ENCODE data around the gene AKT3. TPM values are rescaled to one million over a fixed set of nuclear protein-coding genes. Genes with fewer than 3 reads are reported as not detected.
"Not testable (repeated sequence)": the region's sequence is repeated elsewhere in the genome, so short reads cannot be mapped to it uniquely, and the experiment has no call there.

AKT3 gene
- total RNA-seq, 1 donor from 2014 or later: 29.9 TPM

GRCh38 chr1:243821177-243821680 lies 28.8 kb downstream of the AKT3 start:
- Mint-ChIP-seq H3K36me3 (peaks cover 22% of the 10 kb centered on the region), H3K4me3 (no peak overlapping the region), H3K9me3 (peaks cover 11% of the 10 kb centered on the region), H3K27ac (no peak overlapping the region), H3K4me1 (ENCODE audit: unreplicated experiment) (no peaks in the 10 kb centered on the region), H3K27me3 (no peaks in the 10 kb centered on the region)
- no peak for DNase-seq (ENCODE audit: extremely low spot score, unreplicated experiment)
- TF ChIP-seq CTCF (conservative IDR thresholded peaks at IDR 0.05): no peak

GRCh38 chr1:243819438-243819839 lies 30.6 kb downstream of the AKT3 start:
- H3K4me3 Mint-ChIP-seq: no peak overlapping the region
- no peak for TF ChIP-seq CTCF (conservative IDR thresholded peaks at IDR 0.05)
- H3K27me3 Mint-ChIP-seq: no peaks in the 10 kb centered on the region
- H3K4me1 Mint-ChIP-seq (ENCODE audit: unreplicated experiment): no peaks in the 10 kb centered on the region
- H3K9me3 Mint-ChIP-seq: peaks cover 19% of the 10 kb centered on the region
- peaks cover 23% of the 10 kb centered on the region for H3K36me3 Mint-ChIP-seq
- H3K27ac Mint-ChIP-seq: no peak overlapping the region
- no peak for DNase-seq (ENCODE audit: extremely low spot score, unreplicated experiment)

- H3K4me3 Mint-ChIP-seq: no peak overlapping the region
- peaks cover 23% of the 10 kb centered on the region for H3K36me3 Mint-ChIP-seq
- H3K27me3 Mint-ChIP-seq: no peaks in the 10 kb centered on the region
- DNase-seq (ENCODE audit: extremely low spot score, unreplicated experiment): no peak
- no peak for TF ChIP-seq CTCF (conservative IDR thresholded peaks at IDR 0.05)
- no peak overlapping the region for H3K27ac Mint-ChIP-seq
- no peaks in the 10 kb centered on the region for H3K4me1 Mint-ChIP-seq (ENCODE audit: unreplicated experiment)
- H3K9me3 Mint-ChIP-seq: peaks cover 20% of the 10 kb centered on the region
Observed at GRCh38 chr1:243818978-243819377, 31.1 kb downstream of the AKT3 start.

DNA sequence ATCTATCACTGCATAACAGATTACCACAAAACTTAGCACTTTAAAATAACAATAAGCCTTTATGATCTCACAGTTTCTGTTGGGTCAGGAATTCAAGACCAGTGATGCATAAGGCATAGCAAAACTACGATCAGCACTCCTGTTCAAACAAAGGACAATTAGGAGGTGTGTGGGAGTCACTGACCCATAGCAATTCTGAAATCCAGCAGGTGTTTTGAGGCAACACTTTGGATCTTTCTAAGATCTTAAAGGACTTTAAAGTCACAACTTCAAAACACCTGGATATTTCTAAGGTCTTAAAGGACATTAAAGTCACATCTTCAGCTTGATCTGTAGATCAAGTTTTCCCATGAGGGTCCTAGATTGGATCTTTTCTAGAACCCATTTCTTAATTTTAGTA lies 35.3 kb downstream of the AKT3 start:
- no peak for DNase-seq (ENCODE audit: extremely low spot score, unreplicated experiment)
- Mint-ChIP-seq H3K27me3 (no peaks in the 10 kb centered on the region), H3K4me3 (no peak overlapping the region), H3K9me3 (peaks cover 9% of the 10 kb centered on the region), H3K4me1 (ENCODE audit: unreplicated experiment) (no peaks in the 10 kb centered on the region), H3K36me3 (peaks cover 10% of the 10 kb centered on the region), H3K27ac (no peak overlapping the region)
- no peak for TF ChIP-seq CTCF (conservative IDR thresholded peaks at IDR 0.05)

- DNase-seq (ENCODE audit: extremely low spot score, unreplicated experiment); H3K36me3 Mint-ChIP-seq; H3K27me3 Mint-ChIP-seq; H3K4me1 Mint-ChIP-seq (ENCODE audit: unreplicated experiment); H3K4me3 Mint-ChIP-seq; H3K9me3 Mint-ChIP-seq; H3K27ac Mint-ChIP-seq: not testable (repeated sequence)
Observed at GRCh38 chr1:243807346-243807745, 42.7 kb downstream of the AKT3 start.

DNA sequence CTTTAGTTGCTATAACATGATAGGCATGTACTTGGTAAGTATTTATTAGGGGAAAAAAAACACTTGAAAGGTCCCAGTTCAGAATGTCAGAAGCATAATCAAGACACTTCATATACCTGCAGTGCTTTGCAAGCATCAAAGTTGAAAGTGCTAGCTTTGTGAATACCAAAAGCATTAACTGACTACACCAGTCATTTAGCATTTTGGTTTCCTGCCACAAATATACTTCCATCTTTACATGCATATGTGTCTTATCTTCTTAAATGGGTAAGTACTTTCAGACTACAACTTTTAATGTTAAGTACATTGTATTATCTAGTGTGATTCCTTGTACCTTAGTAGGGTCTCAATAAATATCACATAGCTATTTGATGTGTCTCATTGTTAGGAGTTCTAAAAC lies 43.7 kb downstream of the AKT3 start:
- Mint-ChIP-seq H3K9me3 (no peaks in the 10 kb centered on the region), H3K4me1 (ENCODE audit: unreplicated experiment) (no peaks in the 10 kb centered on the region), H3K27me3 (no peaks in the 10 kb centered on the region), H3K27ac (no peak overlapping the region), H3K4me3 (no peak overlapping the region), H3K36me3 (peaks cover 10% of the 10 kb centered on the region)
- no peak for TF ChIP-seq CTCF (conservative IDR thresholded peaks at IDR 0.05)
- DNase-seq (ENCODE audit: extremely low spot score, unreplicated experiment): no peak

Data from type B pancreatic cell (in vitro differentiated cells).